GM10266 (cell line): ENCODE measurements around the gene ZMIZ1.

ENCODE experiments used
- DNase-seq: peaks from one replicate; pipeline ENCODE4 v3.0.0; 2012; ENCODE audit errors: extremely low spot score
- CTCF ChIP-seq: IDR thresholded peaks from 2 replicates; pipeline ENCODE4 v1.5.1; 2012; ENCODE audit warnings: mild to moderate bottlenecking, low read depth; ENCODE audit not compliant: control insufficient read depth, insufficient read depth; ENCODE audit errors: missing control alignments

Gene ZMIZ1

DNA sequence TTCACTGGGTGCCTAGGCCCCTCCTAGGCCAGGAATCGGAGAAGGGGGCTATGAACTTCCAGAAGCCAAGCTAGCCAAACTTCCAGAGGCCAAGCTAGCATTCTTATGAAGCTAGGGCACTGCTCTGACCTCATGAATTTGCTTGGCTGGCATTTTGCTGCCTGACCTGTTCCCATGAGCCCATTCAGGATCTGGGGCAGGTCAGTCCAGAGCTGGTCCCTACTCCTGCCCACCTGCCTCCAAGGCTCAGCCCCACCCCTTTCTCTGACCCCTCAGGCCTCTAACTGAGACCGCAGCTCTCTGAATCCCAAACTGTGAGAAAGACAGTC is 277.2 kb downstream of the ZMIZ1 start:
- TF ChIP-seq CTCF = no peak
- DNase-seq = no peak

DNA sequence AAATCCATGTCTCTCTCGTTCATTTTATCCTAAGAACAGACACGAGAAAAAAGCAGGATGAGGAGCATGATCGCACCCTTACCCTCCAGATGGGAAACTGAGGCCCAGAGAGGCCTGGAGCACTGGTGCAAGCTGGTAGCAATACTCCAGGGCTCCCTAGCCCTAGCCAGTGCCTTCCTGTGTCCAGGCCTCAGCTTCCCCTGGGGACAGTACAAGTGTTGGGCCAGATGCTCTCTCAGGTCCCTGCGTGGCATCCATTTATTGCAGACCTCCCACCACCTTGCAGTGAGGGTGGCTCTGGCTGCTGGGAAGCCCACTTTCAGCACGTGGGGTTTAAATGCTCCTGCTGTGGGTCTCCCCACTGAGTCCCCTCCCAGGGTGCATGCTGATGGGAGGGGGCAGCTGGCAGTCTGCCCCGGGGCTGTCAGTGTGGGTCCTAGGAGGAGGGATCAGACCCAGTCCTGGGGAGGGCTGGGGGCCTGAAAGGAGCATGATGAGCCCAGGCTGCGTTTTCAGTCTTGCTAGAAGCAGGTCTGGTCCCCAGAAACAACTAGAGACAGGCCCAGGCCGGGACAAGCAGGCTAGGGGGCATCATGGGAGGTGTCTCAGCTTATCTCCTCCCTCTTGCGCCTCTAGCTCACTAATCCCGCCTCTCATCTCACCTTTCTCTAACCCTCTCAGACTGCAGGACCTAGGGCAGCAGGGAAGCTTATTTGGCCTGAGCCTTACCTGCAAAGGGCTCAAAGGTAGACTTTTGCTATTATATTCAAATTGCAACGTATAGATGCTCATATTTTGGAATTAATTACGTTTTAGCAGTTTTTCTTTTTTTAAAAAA is 277.8 kb downstream of the ZMIZ1 start:
- DNase-seq = no peak
- TF ChIP-seq CTCF = no peak

GRCh38 chr10:79347226-79347893 is 278.6 kb downstream of the ZMIZ1 start, which contains the start of gene PPIF:
Gene PPIF, plus strand, starts transcription at chr10:79347469. Its CDS starts 80 bp downstream, at chr10:79347549.
- TF ChIP-seq CTCF = peak; percentile 97
- DNase-seq = peak; percentile 93

DNA sequence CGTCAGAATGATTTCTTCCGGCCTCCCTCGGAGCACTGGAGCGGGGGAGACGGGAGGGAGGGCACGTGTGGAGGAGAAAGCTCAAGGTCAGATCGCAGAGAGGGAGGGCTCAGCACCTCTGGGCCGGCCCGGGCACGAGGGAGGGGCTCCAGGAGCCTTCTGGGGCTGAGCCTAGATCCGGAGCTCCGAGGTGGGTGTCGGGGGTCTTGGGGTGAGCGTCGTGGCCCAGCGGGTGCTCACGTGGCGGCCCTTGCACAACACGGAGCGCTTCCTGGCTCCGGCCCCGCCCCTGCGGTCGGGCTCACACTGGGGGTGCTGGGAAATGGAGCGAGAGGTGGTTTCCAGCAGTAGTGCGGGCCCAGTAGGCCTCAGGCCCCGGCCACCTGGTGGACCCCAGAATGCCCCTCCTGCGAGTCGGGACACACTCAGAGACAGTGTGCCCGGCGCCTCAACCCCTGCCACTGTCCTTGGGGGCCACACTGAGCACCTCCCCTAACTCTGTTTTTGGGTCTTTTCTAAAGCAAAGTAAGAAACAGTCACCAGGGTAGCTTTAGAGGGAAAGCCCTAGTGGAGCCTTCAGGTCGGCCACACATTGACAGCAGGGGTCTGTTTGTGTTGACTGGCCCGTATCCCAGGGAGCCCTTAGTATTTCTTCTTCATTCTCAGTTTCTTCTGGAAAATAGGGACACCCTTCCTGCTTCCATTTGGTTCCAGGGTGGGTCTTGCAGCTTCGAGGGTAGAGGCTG is 279.3 kb downstream of the ZMIZ1 start:
- TF ChIP-seq CTCF = no peak
- DNase-seq = peak; percentile 85

DNA sequence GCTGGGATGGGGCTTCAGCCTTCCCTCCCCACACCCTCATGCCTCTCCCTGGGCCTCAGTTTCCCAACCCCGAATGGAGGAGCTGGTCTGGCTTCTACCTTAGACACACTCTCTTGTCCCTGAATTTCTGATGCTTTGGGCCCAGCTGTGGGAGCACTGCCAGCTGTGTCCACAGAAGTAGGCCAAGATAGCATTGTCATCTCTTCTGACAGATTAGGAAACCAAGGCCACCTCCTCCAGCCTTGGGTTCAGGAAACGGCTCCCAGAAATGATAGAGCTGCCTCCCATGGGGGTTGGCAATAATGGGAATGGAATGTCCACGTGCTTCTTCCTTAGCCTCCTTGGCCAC is 279.8 kb downstream of the ZMIZ1 start:
- DNase-seq = no peak
- no peak for TF ChIP-seq CTCF

- no peak for TF ChIP-seq CTCF
- DNase-seq = no peak
These were observed 280.3 kb downstream of the ZMIZ1 start for GRCh38 chr10:79349072-79349491.
